PFSK-1 (cell line): ENCODE results near the gene GMEB2. TPM values are rescaled to one million over a fixed set of nuclear protein-coding genes. Genes with fewer than 3 reads are reported as not detected.

Experiments
- FOXP2 ChIP-seq: optimal IDR thresholded peaks from 2 replicates; pipeline ENCODE3; 2011; ENCODE audit warnings: borderline replicate concordance, control low read depth, inconsistent platforms; ENCODE audit not compliant: insufficient read depth; ENCODE audit errors: extremely low read length, extremely low read depth
- POLR2AphosphoS5 ChIP-seq: IDR thresholded peaks from 2 replicates; pipeline ENCODE4 v1.6.1; 2012; ENCODE audit warnings: low read depth, mild to moderate bottlenecking, control low read depth, low read length, moderate library complexity
- SIN3A ChIP-seq: IDR thresholded peaks from 2 replicates; pipeline ENCODE4 v1.6.1; 2012; ENCODE audit warnings: mild to moderate bottlenecking, low read length, moderate library complexity, borderline replicate concordance; ENCODE audit not compliant: insufficient read depth
- TAF1 ChIP-seq: IDR thresholded peaks from 2 replicates; pipeline ENCODE4 v1.6.1; 2012; ENCODE audit warnings: low read length, control low read depth, borderline replicate concordance; ENCODE audit not compliant: insufficient read depth
- polyA plus RNA-seq: library from polyadenylated mRNA; unstranded; fragments of >200 nt; gene quantifications from one replicate; pipeline ENCODE4 v1.2.1, GENCODE V29; 2012; ENCODE audit warnings: low read depth, missing spikeins; ENCODE audit not compliant: insufficient read length
- TF ChIP-seq, protein P1 (sequence below), 2 experiments: IDR thresholded peaks; 2 replicates each; pipeline versions ENCODE4 v1.6.1 to v1.8.0; 2011 to 2012; ENCODE audit warnings: low read depth in 2 of 2, low read length in 2 of 2, control low read depth in 1 of 2, inconsistent platforms in 1 of 2, mild to moderate bottlenecking in 1 of 2, moderate library complexity in 1 of 2; ENCODE audit not compliant: insufficient read depth in 1 of 2

GMEB2 gene, protein sequence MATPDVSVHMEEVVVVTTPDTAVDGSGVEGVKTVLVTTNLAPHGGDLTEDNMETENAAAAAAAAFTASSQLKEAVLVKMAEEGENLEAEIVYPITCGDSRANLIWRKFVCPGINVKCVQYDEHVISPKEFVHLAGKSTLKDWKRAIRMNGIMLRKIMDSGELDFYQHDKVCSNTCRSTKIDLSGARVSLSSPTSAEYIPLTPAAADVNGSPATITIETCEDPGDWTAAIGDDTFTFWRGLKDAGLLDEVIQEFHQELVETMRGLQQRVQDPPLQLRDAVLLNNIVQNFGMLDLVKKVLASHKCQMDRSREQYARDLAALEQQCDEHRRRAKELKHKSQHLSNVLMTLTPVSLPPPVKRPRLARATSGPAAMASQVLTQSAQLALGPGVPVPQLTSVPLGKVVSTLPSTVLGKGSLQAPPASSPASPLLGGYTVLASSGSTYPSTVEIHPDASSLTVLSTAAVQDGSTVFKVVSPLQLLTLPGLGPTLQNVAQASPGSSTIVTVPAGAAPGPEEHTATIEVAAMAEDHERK
- polyA plus RNA-seq = 24.2 TPM

GRCh38 chr20:63626424-63627128 is at the start of gene GMEB2:
TSS of gene GMEB2 (minus strand) at chr20:63627101. CDS start at chr20:63619397, 7,704 bp downstream.
- TF ChIP-seq, protein P1, sequence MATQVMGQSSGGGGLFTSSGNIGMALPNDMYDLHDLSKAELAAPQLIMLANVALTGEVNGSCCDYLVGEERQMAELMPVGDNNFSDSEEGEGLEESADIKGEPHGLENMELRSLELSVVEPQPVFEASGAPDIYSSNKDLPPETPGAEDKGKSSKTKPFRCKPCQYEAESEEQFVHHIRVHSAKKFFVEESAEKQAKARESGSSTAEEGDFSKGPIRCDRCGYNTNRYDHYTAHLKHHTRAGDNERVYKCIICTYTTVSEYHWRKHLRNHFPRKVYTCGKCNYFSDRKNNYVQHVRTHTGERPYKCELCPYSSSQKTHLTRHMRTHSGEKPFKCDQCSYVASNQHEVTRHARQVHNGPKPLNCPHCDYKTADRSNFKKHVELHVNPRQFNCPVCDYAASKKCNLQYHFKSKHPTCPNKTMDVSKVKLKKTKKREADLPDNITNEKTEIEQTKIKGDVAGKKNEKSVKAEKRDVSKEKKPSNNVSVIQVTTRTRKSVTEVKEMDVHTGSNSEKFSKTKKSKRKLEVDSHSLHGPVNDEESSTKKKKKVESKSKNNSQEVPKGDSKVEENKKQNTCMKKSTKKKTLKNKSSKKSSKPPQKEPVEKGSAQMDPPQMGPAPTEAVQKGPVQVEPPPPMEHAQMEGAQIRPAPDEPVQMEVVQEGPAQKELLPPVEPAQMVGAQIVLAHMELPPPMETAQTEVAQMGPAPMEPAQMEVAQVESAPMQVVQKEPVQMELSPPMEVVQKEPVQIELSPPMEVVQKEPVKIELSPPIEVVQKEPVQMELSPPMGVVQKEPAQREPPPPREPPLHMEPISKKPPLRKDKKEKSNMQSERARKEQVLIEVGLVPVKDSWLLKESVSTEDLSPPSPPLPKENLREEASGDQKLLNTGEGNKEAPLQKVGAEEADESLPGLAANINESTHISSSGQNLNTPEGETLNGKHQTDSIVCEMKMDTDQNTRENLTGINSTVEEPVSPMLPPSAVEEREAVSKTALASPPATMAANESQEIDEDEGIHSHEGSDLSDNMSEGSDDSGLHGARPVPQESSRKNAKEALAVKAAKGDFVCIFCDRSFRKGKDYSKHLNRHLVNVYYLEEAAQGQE (IDR thresholded peaks at IDR 0.05; ENCODE audit: insufficient read depth in 1 of 2, low read depth in 2 of 2, low read length in 2 of 2) = no peak
- TF ChIP-seq POLR2AphosphoS5 (no peak), TAF1 (no peak), FOXP2 (no peak), SIN3A (no peak)

GRCh38 chr20:63675681-63676368 is 48.9 kb upstream of the GMEB2 start:
- TF ChIP-seq, protein P1 (IDR thresholded peaks at IDR 0.05; ENCODE audit: insufficient read depth in 1 of 2, low read depth in 2 of 2, low read length in 2 of 2) = no peak
- TF ChIP-seq TAF1 (no peak), POLR2AphosphoS5 (no peak), SIN3A (no peak), FOXP2 (no peak)

- TF ChIP-seq POLR2AphosphoS5 (no peak), TAF1 (no peak), FOXP2 (no peak), SIN3A (no peak)
- TF ChIP-seq, protein P1 (IDR thresholded peaks at IDR 0.05; ENCODE audit: insufficient read depth in 1 of 2, low read depth in 2 of 2, low read length in 2 of 2) = no peak
These were observed 47.0 kb upstream of the GMEB2 start for GRCh38 chr20:63673951-63674350.

GRCh38 chr20:63672666-63673065 is 45.8 kb upstream of the GMEB2 start:
- TF ChIP-seq, protein P1 (IDR thresholded peaks at IDR 0.05; ENCODE audit: insufficient read depth in 1 of 2, low read depth in 2 of 2, low read length in 2 of 2) = no peak
- TF ChIP-seq FOXP2 = no peak
- no peak for TF ChIP-seq TAF1
- no peak for TF ChIP-seq POLR2AphosphoS5
- no peak for TF ChIP-seq SIN3A
